Keratinocyte (primary cell): ENCODE data around the gene OR52H1. TPM values are rescaled to one million over a fixed set of nuclear protein-coding genes. Genes with fewer than 3 reads are reported as not detected.

Experiments
- DNase-seq: peaks from one replicate; pipeline ENCODE4 v3.0.0-alpha.2; 2011; ENCODE audit warnings: low read depth, missing footprints, low spot score
- FAIRE-seq: peaks from 2 replicates; lab custom pipeline; 2011; peaks lifted over from hg19 to GRCh38; lab: Jason Lieb, UNC
- H2AFZ ChIP-seq: 2 replicates; pipeline ENCODE4 v1.6.0; 2012; ENCODE audit warnings: low read length, control low read depth, inconsistent platforms; ENCODE audit not compliant: control insufficient read depth
- H3K27ac ChIP-seq: 2 replicates; pipeline ENCODE4 v1.5.1; 2011; ENCODE audit warnings: low read length; ENCODE audit not compliant: control insufficient read depth, insufficient read depth
- H3K27me3 ChIP-seq: 3 replicates; pipeline ENCODE4 v1.6.0; 2011; ENCODE audit warnings: low read length; ENCODE audit not compliant: control insufficient read depth, insufficient read depth; ENCODE audit errors: extremely low read depth
- H3K36me3 ChIP-seq, 2 experiments: 2 replicates in 1 of 2; 3 replicates in 1 of 2; pipeline ENCODE4 v1.5.1; 2011; ENCODE audit warnings: low read length in 2 of 2, mild to moderate bottlenecking in 1 of 2; ENCODE audit not compliant: control insufficient read depth in 2 of 2, insufficient read depth in 2 of 2; ENCODE audit errors: extremely low read depth in 1 of 2
- H3K4me1 ChIP-seq: 3 replicates; pipeline ENCODE4 v1.5.1; 2011; ENCODE audit warnings: low read length; ENCODE audit not compliant: control insufficient read depth, insufficient read depth; ENCODE audit errors: extremely low read depth
- H3K4me2 ChIP-seq: 3 replicates; pipeline ENCODE4 v1.6.0; 2011; ENCODE audit warnings: low read depth, low read length; ENCODE audit not compliant: control insufficient read depth, insufficient read depth; ENCODE audit errors: extremely low read depth
- H3K4me3 ChIP-seq, 3 experiments: fragments of 200-600 bp in 1 of 3; sonication (generic) in 1 of 3; 2 replicates in 2 of 3; 3 replicates in 1 of 3; pipeline ENCODE4 v1.5.1; 2011 to 2016; ENCODE audit warnings: low read length in 3 of 3, mild to moderate bottlenecking in 3 of 3, control low read depth in 2 of 3, inconsistent platforms in 1 of 3, low read depth in 1 of 3, mixed read lengths in 1 of 3, mixed run types in 1 of 3, moderate library complexity in 1 of 3; ENCODE audit not compliant: control insufficient read depth in 2 of 3, insufficient read depth in 2 of 3; ENCODE audit errors: extremely low read depth in 1 of 3
- H3K79me2 ChIP-seq: 2 replicates; pipeline ENCODE4 v1.6.0; 2012; ENCODE audit warnings: low read length; ENCODE audit not compliant: control insufficient read depth, insufficient read depth
- H3K9ac ChIP-seq: 3 replicates; pipeline ENCODE4 v1.6.0; 2011; ENCODE audit warnings: low read length; ENCODE audit not compliant: control insufficient read depth, insufficient read depth; ENCODE audit errors: extremely low read depth
- H3K9me1 ChIP-seq: 3 replicates; pipeline ENCODE4 v1.6.0; 2011; ENCODE audit warnings: low read length; ENCODE audit not compliant: control insufficient read depth, insufficient read depth; ENCODE audit errors: extremely low read depth
- H3K9me3 ChIP-seq: 2 replicates; pipeline ENCODE4 v1.5.1; 2012; ENCODE audit warnings: low read depth, low read length; ENCODE audit not compliant: control insufficient read depth
- H4K20me1 ChIP-seq: 3 replicates; pipeline ENCODE4 v1.6.0; 2011; ENCODE audit warnings: low read length; ENCODE audit not compliant: control insufficient read depth, insufficient read depth; ENCODE audit errors: extremely low read depth
- EZH2 ChIP-seq: IDR thresholded peaks from one replicate; pipeline ENCODE4 v1.6.1; 2012; ENCODE audit warnings: inconsistent platforms, mild to moderate bottlenecking, low read length, moderate library complexity
- dilution Hi-C: fragments of 300-500 bp; cut with MboI; formaldehyde crosslinking; loops from one replicate; pipeline ENCODE4 v1.7.0; 2020; ENCODE audit warnings: low sequenced_read_pairs; ENCODE audit not compliant: extremely low pct_ligation_motif_present
- polyA plus RNA-seq, 5 experiments: library from polyadenylated mRNA; depleted of rRNA in 3 of 5; stranded (reverse) in 3 of 5; stranded (forward) in 1 of 5; unstranded in 1 of 5; fragments of >200 nt; gene quantifications; 1 replicate in 1 of 5; 2 replicates in 3 of 5; 3 replicates in 1 of 5; pipeline versions ENCODE4 v1.2.1 to v1.2.3, GENCODE V29; 2011 to 2012; ENCODE audit warnings: missing spikeins in 2 of 5, low read depth in 1 of 5, low replicate concordance in 1 of 5
- TF ChIP-seq, protein P1 (sequence below), 3 experiments: IDR thresholded peaks in 1 of 3; conservative IDR thresholded peaks in 1 of 3; optimal IDR thresholded peaks in 1 of 3; 2 replicates in 2 of 3; 3 replicates in 1 of 3; pipeline versions ENCODE3 to v1.5.1; 2011; ENCODE audit warnings: low read length in 3 of 3, mild to moderate bottlenecking in 3 of 3, moderate library complexity in 2 of 3, control low read depth in 1 of 3, inconsistent platforms in 1 of 3; ENCODE audit not compliant: insufficient read depth in 2 of 3; ENCODE audit errors: extremely low read depth in 1 of 3

The OR52H1 gene
- polyA plus RNA-seq, 1 donor (not counting 4 experiments of a cell fraction or from before 2014, with no cell fraction given), result not detected

DNA sequence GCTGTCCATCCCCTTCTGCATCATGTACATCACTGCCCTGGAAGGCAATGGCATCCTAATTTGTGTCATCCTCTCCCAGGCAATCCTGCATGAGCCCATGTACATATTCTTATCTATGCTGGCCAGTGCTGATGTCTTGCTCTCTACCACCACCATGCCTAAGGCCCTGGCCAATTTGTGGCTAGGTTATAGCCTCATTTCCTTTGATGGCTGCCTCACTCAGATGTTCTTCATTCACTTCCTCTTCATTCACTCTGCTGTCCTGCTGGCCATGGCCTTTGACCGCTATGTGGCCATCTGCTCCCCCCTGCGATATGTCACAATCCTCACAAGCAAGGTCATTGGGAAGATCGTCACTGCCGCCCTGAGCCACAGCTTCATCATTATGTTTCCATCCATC lies 32.7 kb upstream of the OR52H1 start:
- Histone ChIP-seq H3K4me2 (no peak overlapping the region), H3K9me3 (no peaks in the 10 kb centered on the region), H3K27ac (no peak overlapping the region), H3K4me3 (no peak overlapping the region), H3K79me2 (no peaks in the 10 kb centered on the region), H4K20me1 (no peaks in the 10 kb centered on the region), H3K4me1 (no peaks in the 10 kb centered on the region), H3K27me3 (no peaks in the 10 kb centered on the region), H2AFZ (no peak overlapping the region), H3K36me3 (no peaks in the 10 kb centered on the region), H3K9me1 (no peaks in the 10 kb centered on the region), H3K9ac (no peak overlapping the region)
- DNase-seq, result no peak
- dilution Hi-C loops, result no loop called here
- TF ChIP-seq, protein P1, sequence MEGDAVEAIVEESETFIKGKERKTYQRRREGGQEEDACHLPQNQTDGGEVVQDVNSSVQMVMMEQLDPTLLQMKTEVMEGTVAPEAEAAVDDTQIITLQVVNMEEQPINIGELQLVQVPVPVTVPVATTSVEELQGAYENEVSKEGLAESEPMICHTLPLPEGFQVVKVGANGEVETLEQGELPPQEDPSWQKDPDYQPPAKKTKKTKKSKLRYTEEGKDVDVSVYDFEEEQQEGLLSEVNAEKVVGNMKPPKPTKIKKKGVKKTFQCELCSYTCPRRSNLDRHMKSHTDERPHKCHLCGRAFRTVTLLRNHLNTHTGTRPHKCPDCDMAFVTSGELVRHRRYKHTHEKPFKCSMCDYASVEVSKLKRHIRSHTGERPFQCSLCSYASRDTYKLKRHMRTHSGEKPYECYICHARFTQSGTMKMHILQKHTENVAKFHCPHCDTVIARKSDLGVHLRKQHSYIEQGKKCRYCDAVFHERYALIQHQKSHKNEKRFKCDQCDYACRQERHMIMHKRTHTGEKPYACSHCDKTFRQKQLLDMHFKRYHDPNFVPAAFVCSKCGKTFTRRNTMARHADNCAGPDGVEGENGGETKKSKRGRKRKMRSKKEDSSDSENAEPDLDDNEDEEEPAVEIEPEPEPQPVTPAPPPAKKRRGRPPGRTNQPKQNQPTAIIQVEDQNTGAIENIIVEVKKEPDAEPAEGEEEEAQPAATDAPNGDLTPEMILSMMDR (optimal IDR thresholded peaks at IDR 0.05 in 1 of 3, IDR thresholded peaks at IDR 0.05 in 1 of 3, conservative IDR thresholded peaks at IDR 0.05 in 1 of 3; ENCODE audit: extremely low read depth in 1 of 3, insufficient read depth in 2 of 3, low read length in 3 of 3), result no peak
- no peak for TF ChIP-seq EZH2
- FAIRE-seq, result no peak

GRCh38 chr11:5580577-5580976 lies 32.2 kb upstream of the OR52H1 start, which contains the start of gene OR52B6:
Gene OR52B6 (plus strand): TSS chr11:5580877. CDS start chr11:5580877, 0 bp downstream.
- H3K79me2 ChIP-seq, result no peaks in the 10 kb centered on the region
- H3K27ac ChIP-seq, result no peak within 1 kb of the TSS
- H3K4me1 ChIP-seq, result no peaks in the 10 kb centered on the region
- H3K36me3 ChIP-seq, result no peaks in the 10 kb centered on the region
- no peak within 1 kb of the TSS for H3K4me3 ChIP-seq
- dilution Hi-C loops, result no loop called here
- no peak within 1 kb of the TSS for H3K9ac ChIP-seq
- no peak within 1 kb of the TSS for H2AFZ ChIP-seq
- no peaks in the 10 kb centered on the region for H3K9me3 ChIP-seq
- no peaks in the 10 kb centered on the region for H3K9me1 ChIP-seq
- H3K27me3 ChIP-seq, result no peaks in the 10 kb centered on the region
- TF ChIP-seq, protein P1 (optimal IDR thresholded peaks at IDR 0.05 in 1 of 3, IDR thresholded peaks at IDR 0.05 in 1 of 3, conservative IDR thresholded peaks at IDR 0.05 in 1 of 3; ENCODE audit: extremely low read depth in 1 of 3, insufficient read depth in 2 of 3, low read length in 3 of 3), result no peak
- no peak for TF ChIP-seq EZH2
- FAIRE-seq (no peak), DNase-seq (no peak)
- H3K4me2 ChIP-seq, result no peak within 1 kb of the TSS
- no peaks in the 10 kb centered on the region for H4K20me1 ChIP-seq
